Omental fat pad (tissue), 4 donors: ENCODE measurements around the gene VWA8. TPM values are rescaled to one million over a fixed set of nuclear protein-coding genes. Genes with fewer than 3 reads are reported as not detected.

Experiments
- ATAC-seq: fragments of 150-250 bp; one replicate; pipeline ENCODE4 v1.9.1; 2016; ENCODE audit warnings: mild to moderate bottlenecking, moderate library complexity; ENCODE audit not compliant: low FRiP score
- DNase-seq: peaks from one replicate; pipeline ENCODE4 v3.0.0-alpha.2; 2019; ENCODE audit warnings: low spot score
- CTCF ChIP-seq, 3 donors: fragments of 450-650 bp; IDR thresholded peaks; one replicate each; pipeline ENCODE4 v1.5.1; 2016 to 2017; ENCODE audit warnings: antibody characterized with exemption in 3 of 3, mild to moderate bottlenecking in 3 of 3, moderate library complexity in 2 of 3
- total RNA-seq, 4 donors: library from RNA; depleted of rRNA; stranded (reverse); fragments of >200 nt; gene quantifications; one replicate each; pipeline ENCODE4 v1.1.0, GENCODE V29; 2016

VWA8 gene
- total RNA-seq, 4 donors from 2014 or later: 12.4 to 24.7 (median 18.3) TPM

GRCh38 chr13:41660411-41660810 is 300.5 kb downstream of the VWA8 start:
- ATAC-seq (no peak), DNase-seq (no peak)
- no peak for TF ChIP-seq CTCF (IDR thresholded peaks at IDR 0.05)

DNA sequence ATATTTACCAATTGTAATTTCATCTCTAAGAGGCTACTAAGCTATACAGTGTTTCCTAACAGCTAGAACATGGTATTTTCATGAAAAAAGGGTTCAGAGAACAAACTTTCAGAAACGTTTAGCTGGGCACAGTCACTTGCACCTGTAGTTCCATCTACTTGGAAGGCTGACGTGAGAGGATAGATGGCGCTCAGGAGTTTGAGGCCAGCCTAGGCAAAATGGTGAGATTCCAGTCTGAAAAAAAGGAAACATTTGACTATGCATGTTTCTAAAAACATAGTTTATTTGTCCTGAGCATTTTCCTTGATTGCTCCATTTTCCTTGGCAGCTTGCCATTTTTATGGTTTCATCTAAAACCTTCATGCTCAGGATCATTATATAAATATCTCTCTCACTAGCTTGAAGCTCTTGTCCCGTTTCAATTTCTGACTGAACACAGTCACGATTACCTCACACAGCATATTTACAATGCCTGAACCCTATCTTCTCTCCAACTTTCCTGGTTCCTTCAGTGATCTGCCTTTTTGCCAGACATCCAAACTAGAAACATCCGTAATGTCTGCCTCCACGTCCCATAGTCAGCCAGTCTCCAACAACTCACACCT is 302.8 kb downstream of the VWA8 start:
- no peak for ATAC-seq
- no peak for DNase-seq

DNA sequence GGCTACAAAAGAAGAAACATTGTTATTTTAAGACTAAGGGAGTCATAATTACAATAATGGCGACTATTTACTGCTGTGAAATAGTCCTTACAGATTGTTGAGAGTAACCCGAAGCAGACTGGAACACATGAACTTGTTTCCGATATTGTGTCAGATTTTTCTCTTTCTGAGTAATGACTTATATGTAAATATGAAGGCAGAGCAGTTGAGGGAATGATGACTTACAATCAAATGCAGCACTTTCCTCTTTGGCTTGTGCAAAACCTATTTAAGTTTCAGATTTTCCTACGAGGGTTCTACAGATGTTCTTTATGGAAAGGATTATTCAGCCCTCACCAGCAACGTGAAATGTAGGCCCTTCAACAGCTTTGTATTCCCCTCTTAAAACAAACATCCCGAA is 304.9 kb downstream of the VWA8 start:
- no peak for TF ChIP-seq CTCF (IDR thresholded peaks at IDR 0.05)
- no peak for ATAC-seq
- no peak for DNase-seq

More for the DNA sequence above, 302.8 kb downstream of the VWA8 start:
- TF ChIP-seq CTCF (IDR thresholded peaks at IDR 0.05): no peak

DNA sequence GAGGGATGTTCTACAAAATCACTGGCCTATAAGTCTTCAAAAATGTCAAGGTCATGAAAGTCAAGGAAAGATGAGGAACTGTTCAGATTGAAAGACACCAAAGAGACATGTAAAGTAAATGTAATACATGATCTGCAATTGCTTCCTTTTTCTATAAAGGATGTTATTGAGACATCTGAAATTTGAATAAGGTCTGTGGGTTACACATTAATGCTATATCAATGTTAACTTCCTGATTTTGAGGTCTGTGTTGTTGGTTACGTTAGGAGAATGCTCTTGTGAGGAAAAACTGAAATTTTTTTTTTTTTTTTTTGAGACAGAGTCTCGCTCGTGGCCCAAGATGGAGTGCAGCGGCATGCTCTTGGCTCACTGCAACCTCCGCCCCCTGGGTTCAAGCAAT is 306.1 kb downstream of the VWA8 start:
- no peak for TF ChIP-seq CTCF (IDR thresholded peaks at IDR 0.05)
- no peak for DNase-seq
- no peak for ATAC-seq

DNA sequence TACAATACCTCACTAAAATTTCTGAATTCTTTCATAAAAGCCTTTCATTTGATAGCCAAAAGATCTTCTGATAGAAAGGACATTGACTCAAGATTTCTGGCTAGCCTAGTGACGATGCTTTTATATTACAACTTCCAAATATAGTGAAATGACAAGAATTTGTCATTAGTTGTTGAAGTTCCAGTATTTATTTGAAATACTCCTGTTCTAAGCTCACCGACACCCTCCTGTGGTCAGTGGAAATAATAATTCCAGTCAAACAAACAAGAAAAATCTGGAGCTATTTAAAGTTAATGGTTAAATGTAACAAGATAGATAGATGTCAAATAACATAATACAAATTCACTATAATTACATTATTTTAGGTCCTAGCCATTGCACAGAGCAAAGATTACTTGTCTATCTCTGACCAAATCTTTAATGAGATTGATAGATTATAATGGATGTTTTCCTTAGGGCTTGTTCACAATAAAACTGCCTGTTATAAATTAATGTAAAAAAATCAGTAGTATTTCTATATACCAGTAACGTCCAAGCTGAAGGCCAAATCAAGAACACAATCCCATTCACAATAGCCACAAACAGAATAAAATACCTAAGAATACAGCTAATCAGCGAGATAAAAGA is 308.1 kb downstream of the VWA8 start:
- DNase-seq: no peak
- ATAC-seq: no peak
- no peak for TF ChIP-seq CTCF (IDR thresholded peaks at IDR 0.05)

GRCh38 chr13:41651413-41652058 is 309.4 kb downstream of the VWA8 start:
- no peak for TF ChIP-seq CTCF (IDR thresholded peaks at IDR 0.05)
- ATAC-seq: no peak
- DNase-seq: no peak

DNA sequence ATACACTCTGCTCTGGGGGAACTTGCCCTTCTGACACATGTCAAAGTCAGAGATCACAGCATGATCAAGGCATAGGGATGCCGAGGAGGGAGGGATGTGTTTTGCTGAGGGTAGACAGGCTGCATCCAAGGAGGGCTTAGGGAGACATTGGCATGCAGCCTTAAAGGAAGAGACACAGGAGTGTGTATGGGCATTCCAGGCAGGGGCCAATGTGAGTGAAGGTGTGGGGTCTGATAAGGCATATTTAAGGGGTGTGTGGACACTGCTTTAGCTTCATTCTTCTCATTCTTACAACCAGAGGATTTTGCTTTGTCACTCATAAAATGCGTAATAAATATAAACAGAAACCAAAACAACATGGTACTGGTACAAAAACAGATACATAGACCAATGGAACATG is 310.2 kb downstream of the VWA8 start:
- no peak for ATAC-seq
- no peak for DNase-seq
- TF ChIP-seq CTCF (IDR thresholded peaks at IDR 0.05): no peak
